GM12891 (cell line): ENCODE data around the gene ACER3.

Source experiments
- DNase-seq: peaks from one replicate; pipeline ENCODE4 v3.0.0; 2011; ENCODE audit warnings: low spot score; ENCODE audit not compliant: insufficient read length
- FAIRE-seq: peaks from 2 replicates; lab custom pipeline; 2011; peaks lifted over from hg19 to GRCh38; lab: Jason Lieb, UNC
- PAX5 ChIP-seq: IDR thresholded peaks from 2 replicates; pipeline ENCODE4 v1.6.1; 2011; ENCODE audit warnings: low read length, moderate library complexity, mild to moderate bottlenecking; ENCODE audit not compliant: insufficient read depth, severe bottlenecking
- POLR2A ChIP-seq: IDR thresholded peaks from 2 replicates; pipeline ENCODE4 v1.6.1; 2011; ENCODE audit warnings: low read depth, low read length, control low read depth
- POLR2AphosphoS5 ChIP-seq: IDR thresholded peaks from 2 replicates; pipeline ENCODE4 v1.6.1; 2011; ENCODE audit warnings: low read depth, low read length, control low read depth
- POU2F2 ChIP-seq: IDR thresholded peaks from 2 replicates; pipeline ENCODE4 v1.6.1; 2011; ENCODE audit warnings: low read depth, mild to moderate bottlenecking, control low read depth, low read length, moderate library complexity
- SPI1 ChIP-seq: IDR thresholded peaks from 2 replicates; pipeline ENCODE4 v1.6.1; 2011; ENCODE audit warnings: low read depth, low read length, control low read depth
- TAF1 ChIP-seq: IDR thresholded peaks from 2 replicates; pipeline ENCODE4 v1.6.1; 2011; ENCODE audit warnings: low read depth, low read length, control low read depth

Gene ACER3

GRCh38 chr11:77071671-77072605 lies 211.2 kb downstream of the ACER3 start:
- no peak for FAIRE-seq

DNA sequence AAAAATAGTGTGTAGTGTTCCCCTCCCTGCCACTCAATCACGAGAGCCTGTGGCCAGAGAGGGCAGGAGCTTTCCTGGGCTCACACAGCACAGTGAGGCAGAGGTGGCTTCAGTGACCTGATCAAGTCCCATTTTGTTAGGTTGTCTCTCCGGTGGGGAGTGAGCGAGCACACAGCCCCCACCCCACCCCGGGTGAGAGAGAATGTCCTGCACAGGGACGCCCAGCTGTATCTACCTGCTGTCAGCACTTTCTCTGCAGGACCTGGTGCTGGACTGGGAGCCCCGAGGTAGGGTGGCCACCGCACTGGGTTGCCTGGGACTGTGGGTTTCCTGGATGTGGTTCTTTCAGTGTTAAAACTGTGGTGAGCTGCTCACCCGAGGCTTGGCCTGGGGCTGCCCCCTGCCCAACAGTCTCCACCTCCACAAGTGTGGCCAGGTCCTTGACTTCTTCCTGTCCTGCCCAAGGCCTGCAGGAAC lies 212.2 kb downstream of the ACER3 start:
- TF ChIP-seq POLR2AphosphoS5 (no peak), PAX5 (no peak), SPI1 (no peak), TAF1 (no peak)
- DNase-seq (no peak), FAIRE-seq (no peak)

More at GRCh38 chr11:77071671-77072605, 211.2 kb downstream of the ACER3 start:
- TF ChIP-seq TAF1, result no peak
- no peak for TF ChIP-seq POLR2A
- TF ChIP-seq PAX5, result no peak
- no peak for TF ChIP-seq POU2F2
- TF ChIP-seq POLR2AphosphoS5, result no peak
- TF ChIP-seq SPI1, result no peak
- DNase-seq, result no peak

- FAIRE-seq, result no peak
- TF ChIP-seq TAF1 (no peak), POU2F2 (no peak), POLR2AphosphoS5 (no peak)
- no peak for DNase-seq
These were observed 212.7 kb downstream of the ACER3 start for GRCh38 chr11:77073328-77074001.

DNA sequence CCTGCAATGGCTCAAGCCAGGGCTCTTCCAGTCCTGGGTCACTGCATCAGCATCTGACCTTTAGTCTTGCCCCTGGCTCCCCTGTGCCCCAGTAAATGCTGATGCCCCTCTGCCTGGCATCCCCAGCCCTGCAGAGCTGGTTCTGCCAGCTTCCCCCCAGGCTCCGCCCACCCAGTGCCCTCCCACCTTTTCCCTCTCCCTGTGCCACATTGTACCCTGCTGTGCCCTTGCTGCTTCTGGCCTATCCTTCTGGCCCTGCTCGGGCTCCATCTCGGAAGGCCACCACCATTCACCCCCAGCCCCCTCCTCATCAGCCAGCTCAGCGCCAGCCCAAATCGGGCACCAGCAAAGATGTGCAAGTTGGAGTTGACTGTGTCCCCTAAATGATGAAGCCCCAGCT lies 213.5 kb downstream of the ACER3 start:
- DNase-seq (no peak), FAIRE-seq (no peak)
- no peak for TF ChIP-seq POLR2AphosphoS5
- no peak for TF ChIP-seq PAX5
- TF ChIP-seq SPI1, result no peak
- TF ChIP-seq POLR2A, result no peak
- TF ChIP-seq TAF1, result no peak
- no peak for TF ChIP-seq POU2F2

- no peak for DNase-seq
- no peak for FAIRE-seq
- no peak for TF ChIP-seq POLR2AphosphoS5
- TF ChIP-seq PAX5, result no peak
- TF ChIP-seq SPI1, result no peak
- no peak for TF ChIP-seq POU2F2
- no peak for TF ChIP-seq POLR2A
- TF ChIP-seq TAF1, result no peak
These were observed 214.0 kb downstream of the ACER3 start for GRCh38 chr11:77074626-77075221.

DNA sequence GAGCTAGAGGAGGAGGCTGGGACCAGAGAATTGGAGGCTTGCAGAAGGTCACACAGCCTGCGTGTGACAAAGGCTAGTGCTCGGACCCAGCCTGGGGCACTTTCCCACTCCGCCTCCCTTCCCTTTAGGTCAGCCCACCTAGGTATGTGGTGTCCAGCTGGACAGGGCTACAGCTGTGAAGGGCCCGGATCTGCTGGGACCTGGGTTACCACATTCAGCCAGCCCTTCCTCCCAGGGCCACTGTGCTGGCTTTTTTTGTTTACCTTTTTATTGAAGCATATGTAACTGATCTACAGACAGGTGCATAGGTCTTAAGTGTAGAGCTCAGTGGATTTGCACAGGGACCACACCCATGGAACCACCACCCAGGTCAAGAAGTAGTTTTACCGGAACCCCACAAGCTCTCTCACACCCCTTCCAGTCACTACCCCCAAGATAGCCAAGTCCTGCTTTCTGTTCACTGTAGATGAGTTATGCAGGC lies 214.7 kb downstream of the ACER3 start:
- FAIRE-seq (no peak), DNase-seq (no peak)
- TF ChIP-seq POLR2A, result no peak
- no peak for TF ChIP-seq POU2F2
- no peak for TF ChIP-seq POLR2AphosphoS5
- TF ChIP-seq PAX5, result no peak
- TF ChIP-seq TAF1, result no peak
- no peak for TF ChIP-seq SPI1
